ENCODE results near the gene PIBF1. TPM values are rescaled to one million over a fixed set of nuclear protein-coding genes. Genes with fewer than 3 reads are reported as not detected.

PIBF1 gene
- total RNA-seq, 1 experiment from 2014 or later: 11.0 TPM

- in situ Hi-C loops (cut with HindIII; ENCODE audit: low sequenced_read_pairs): no loop called here
- no peak for DNase-seq (ENCODE audit: low spot score)
These were observed 272.8 kb downstream of the PIBF1 start for GRCh38 chr13:73054712-73055111.

DNA sequence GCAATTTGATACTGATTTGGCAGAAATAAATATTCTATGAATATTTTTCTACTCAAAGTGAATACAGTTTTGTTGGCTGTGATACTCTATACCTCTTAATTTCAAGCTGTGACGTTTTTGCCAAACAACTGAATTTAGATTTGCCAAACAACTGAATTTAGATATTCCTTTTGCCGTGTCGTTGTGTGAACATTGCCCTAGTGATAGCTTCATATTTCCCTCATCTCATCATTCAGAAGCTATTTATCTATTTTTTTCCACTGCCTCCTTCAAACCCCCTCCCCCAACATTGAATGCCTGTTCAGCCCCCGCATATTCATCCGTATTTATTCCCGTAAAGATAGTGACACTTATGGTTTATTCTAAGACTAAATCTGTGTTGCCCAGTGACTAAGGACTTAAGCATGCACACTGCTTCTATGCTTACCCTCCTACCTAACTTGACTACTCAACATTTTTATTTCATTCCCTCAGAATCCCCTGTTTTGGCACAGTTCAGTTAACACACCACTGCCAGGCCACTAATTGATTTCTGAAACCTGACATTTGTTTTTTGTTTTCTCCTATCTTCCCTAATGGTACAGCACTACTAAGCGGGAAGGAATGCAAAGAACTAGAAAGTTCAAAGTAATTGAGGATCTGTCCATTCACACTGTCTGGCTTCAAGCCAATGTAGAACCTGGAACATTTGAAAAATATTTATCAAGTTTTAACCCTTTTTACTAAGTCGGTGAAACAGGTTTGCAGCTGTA is 274.1 kb downstream of the PIBF1 start:
- DNase-seq (ENCODE audit: low spot score): no peak

GRCh38 chr13:73056565-73056962 is 274.6 kb downstream of the PIBF1 start:
- no peak for DNase-seq (ENCODE audit: low spot score)
- in situ Hi-C loops (cut with HindIII; ENCODE audit: low sequenced_read_pairs): no loop called here

More for the DNA sequence above, 274.1 kb downstream of the PIBF1 start:
- in situ Hi-C loops (cut with HindIII; ENCODE audit: low sequenced_read_pairs): no loop called here

- DNase-seq (ENCODE audit: low spot score): no peak
- in situ Hi-C loops (cut with HindIII; ENCODE audit: low sequenced_read_pairs): no loop called here
These were observed 275.5 kb downstream of the PIBF1 start for GRCh38 chr13:73057284-73058063.

- in situ Hi-C loops (cut with HindIII; ENCODE audit: low sequenced_read_pairs): no loop called here
- no peak for DNase-seq (ENCODE audit: low spot score)
These were observed 276.1 kb downstream of the PIBF1 start for GRCh38 chr13:73058064-73058313.

- DNase-seq (ENCODE audit: low spot score): no peak
- in situ Hi-C loops (cut with HindIII; ENCODE audit: low sequenced_read_pairs): no loop called here
These were observed 276.5 kb downstream of the PIBF1 start for GRCh38 chr13:73058432-73058735.

GRCh38 chr13:73058736-73059459 is 277.0 kb downstream of the PIBF1 start, which contains the start of gene KLF5:
TSS of gene KLF5 (plus strand) at chr13:73059005. CDS start at chr13:73059328, 323 bp downstream.
- in situ Hi-C loops (cut with HindIII; ENCODE audit: low sequenced_read_pairs): no loop called here
- DNase-seq (ENCODE audit: low spot score): peak; percentile 55

DNA sequence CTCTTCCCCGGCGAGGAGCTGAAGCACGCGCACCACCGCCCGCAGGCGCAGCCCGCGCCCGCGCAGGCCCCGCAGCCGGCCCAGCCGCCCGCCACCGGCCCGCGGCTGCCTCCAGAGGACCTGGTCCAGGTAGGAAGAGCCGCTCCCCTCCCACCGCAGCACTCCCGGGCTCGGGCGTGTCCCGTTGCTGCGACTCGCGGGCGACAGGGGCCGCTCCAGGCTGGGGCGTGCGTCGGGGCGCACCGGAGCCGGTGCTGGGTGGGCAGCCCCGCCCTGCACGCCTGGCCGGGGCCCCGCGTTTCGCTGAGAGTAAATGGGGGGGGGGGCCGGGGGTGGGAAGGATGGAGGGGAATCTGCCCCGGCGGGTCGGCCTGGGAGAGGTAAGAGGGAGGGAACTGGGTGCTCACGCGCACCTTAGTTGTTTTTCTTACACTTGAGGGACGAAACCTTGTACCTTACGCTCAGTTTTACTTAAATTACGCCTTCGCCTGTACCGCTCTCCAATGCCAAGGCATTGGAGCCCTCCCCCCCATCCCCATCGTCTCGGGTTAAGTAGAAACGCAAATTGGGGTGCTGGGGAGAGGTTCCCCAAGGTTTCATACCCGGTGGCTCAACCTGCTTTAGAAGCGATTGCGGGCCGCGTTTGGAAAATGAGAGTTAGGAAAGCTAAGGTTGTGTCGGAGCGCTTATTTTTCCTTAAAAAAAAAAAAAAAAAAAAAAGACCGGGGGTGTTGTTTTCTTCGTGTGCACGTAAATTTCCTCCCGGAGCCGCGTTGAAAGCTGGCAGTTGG is 277.7 kb downstream of the PIBF1 start:
- no peak for DNase-seq (ENCODE audit: low spot score)
- in situ Hi-C loops (cut with HindIII; ENCODE audit: low sequenced_read_pairs): no loop called here

DNA sequence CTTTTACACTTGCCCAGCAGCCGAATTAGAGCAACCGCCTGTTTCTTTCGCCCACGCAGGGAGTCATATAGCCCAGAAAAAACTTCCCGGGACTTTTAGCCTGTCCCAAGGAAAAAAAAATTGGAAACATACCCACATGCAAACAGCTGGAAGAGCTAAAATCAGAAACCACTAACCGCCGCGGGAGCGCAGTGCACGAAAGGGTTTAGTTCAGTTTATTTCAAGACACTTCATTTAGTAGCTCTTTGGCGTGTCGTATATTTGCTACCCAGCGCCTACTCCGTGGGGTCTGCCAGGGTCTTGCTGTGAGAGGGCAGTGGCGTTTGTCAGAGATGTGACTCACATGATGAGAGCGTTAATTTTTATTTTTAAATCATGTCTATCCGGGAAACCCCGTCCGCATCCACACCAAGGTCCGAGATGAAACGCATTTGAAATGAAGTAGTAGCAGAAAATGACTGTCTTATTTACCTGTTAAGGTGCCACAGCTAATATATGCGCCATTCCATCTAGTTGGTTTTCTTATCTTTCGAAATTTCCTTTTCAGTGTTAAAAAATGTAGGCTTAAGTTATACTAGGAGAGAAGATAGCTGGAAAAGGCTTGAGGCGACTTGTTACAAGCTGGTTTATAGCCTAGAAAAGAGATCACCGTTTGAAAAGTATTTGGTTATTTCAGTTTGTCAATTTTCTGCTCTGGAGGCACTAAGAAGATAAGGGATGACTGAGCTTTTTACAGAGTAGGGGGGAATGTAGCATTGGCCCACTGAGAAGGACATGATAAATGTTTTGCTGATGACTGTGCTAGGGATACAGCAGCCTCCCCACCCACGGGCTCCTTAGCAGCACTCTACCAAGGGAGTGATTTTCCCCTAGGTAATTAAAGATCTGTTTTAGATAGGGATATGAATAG is 278.6 kb downstream of the PIBF1 start:
- in situ Hi-C loops (cut with HindIII; ENCODE audit: low sequenced_read_pairs): no loop called here
- DNase-seq (ENCODE audit: low spot score): no peak

DNA sequence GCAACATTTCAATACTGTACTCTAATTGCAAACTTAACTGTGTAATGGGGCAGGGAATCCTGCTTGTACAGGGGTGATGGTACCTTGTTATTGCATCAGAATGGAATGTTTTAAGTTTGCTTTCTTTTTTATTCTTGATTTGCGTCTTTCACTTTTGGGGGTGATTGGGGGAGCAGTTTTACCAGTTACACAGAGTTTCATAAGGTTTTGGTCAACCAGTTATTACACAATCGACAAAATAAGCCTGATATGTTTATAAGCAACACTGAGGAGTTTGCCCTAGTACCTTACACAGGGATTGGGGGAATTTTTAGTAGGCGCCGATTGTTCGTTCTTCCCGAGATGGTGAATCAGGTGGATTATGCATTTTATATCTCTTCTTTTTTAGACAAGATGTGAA is 279.5 kb downstream of the PIBF1 start:
- in situ Hi-C loops (cut with HindIII; ENCODE audit: low sequenced_read_pairs): no loop called here
- no peak for DNase-seq (ENCODE audit: low spot score)

DNA sequence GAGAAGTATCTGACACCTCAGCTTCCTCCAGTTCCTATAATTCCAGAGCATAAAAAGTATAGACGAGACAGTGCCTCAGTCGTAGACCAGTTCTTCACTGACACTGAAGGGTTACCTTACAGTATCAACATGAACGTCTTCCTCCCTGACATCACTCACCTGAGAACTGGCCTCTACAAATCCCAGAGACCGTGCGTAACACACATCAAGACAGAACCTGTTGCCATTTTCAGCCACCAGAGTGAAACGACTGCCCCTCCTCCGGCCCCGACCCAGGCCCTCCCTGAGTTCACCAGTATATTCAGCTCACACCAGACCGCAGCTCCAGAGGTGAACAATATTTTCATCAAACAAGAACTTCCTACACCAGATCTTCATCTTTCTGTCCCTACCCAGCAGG is 279.9 kb downstream of the PIBF1 start:
- in situ Hi-C loops (cut with HindIII; ENCODE audit: low sequenced_read_pairs): no loop called here
- no peak for DNase-seq (ENCODE audit: low spot score)

- DNase-seq (ENCODE audit: low spot score): no peak
- in situ Hi-C loops (cut with HindIII; ENCODE audit: low sequenced_read_pairs): no loop called here
These were observed 280.5 kb downstream of the PIBF1 start for GRCh38 chr13:73062468-73062867.

GRCh38 chr13:73063166-73063565 is 281.2 kb downstream of the PIBF1 start:
- DNase-seq (ENCODE audit: low spot score): no peak
- in situ Hi-C loops (cut with HindIII; ENCODE audit: low sequenced_read_pairs): no loop called here

- in situ Hi-C loops (cut with HindIII; ENCODE audit: low sequenced_read_pairs): no loop called here
- DNase-seq (ENCODE audit: low spot score): no peak
These were observed 283.1 kb downstream of the PIBF1 start for GRCh38 chr13:73065036-73065435.

GRCh38 chr13:73065665-73066340 is 283.9 kb downstream of the PIBF1 start:
- DNase-seq (ENCODE audit: low spot score): no peak
- in situ Hi-C loops (cut with HindIII; ENCODE audit: low sequenced_read_pairs): no loop called here
